ENCODE results near the gene ZBTB7C.

Gene ZBTB7C

GRCh38 chr18:48142353-48142752 lies 266.8 kb downstream of the ZBTB7C start:
- no peak for DNase-seq (ENCODE audit: low read depth)
- H3K4me3 ChIP-seq (ENCODE audit: low read depth, low read length): no peak overlapping the region
- no peak for TF ChIP-seq CTCF (IDR thresholded peaks at IDR 0.05; ENCODE audit: low read depth, low read length, missing control alignments)

DNA sequence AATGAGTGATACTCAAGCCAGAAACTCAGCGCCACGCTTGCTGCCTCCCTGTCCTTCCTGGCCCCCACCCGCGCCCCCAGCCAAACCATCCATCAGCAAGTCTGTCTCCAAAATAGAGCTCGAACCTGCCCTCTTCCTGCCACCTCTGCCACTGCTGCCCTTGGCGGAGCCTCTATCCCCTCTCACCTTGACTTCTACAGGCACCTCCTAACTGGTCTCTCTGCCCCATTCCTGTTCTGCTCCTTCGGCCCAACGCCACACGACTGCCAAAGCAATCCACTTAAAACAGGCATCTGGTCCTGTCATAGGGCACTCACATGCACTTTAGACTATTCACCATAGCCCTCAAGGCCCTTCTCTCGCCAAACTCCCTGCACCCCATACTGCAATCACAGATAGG lies 268.5 kb downstream of the ZBTB7C start:
- TF ChIP-seq CTCF (IDR thresholded peaks at IDR 0.05; ENCODE audit: low read depth, low read length, missing control alignments): no peak
- DNase-seq (ENCODE audit: low read depth): no peak
- H3K4me3 ChIP-seq (ENCODE audit: low read depth, low read length): no peak overlapping the region

DNA sequence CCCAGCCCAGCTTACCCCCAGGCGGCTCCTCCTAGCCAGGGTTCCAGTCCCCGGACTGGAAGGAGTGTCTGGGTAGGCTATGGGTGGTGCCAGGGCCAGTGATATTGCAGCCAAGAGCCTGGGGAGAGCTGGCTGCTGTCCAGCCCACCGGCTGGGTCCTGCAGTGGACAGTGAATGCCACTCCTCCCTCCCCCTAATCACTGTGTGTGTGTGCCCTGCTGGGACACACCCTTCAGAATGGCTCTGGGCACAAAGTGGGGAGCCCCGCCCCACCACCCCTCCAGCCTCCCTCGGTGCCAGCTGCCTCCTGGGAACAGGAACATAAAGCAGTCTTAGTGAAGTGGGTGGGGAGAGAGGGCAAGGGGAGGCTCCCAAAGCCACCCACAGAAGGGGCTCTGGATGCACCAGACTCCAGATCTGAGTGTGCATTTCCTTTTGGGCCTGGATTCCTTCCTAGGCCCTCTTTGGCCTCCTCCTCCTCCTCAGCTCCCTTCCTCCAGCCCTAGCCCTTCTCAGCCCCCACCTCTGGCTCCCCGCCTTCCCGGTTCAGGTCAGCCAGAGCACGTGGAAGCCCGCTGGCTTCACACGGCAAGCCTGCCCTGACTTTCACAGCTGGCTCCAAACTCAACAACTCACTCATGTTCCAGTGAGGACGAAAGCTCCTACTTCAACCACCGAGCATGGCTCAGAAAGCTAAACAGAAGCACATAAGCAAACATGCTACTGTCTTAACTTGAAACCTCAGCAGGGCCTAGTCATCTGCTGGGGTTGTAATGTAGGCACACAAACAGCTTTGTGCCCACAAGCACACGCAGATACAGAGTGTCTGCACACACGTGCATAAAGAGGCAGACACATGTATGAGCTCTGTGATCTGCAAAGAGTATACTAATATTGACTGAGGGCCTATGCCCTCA lies 269.5 kb downstream of the ZBTB7C start:
- no peak for TF ChIP-seq CTCF (IDR thresholded peaks at IDR 0.05; ENCODE audit: low read depth, low read length, missing control alignments)
- no peak overlapping the region for H3K4me3 ChIP-seq (ENCODE audit: low read depth, low read length)
- no peak for DNase-seq (ENCODE audit: low read depth)

DNA sequence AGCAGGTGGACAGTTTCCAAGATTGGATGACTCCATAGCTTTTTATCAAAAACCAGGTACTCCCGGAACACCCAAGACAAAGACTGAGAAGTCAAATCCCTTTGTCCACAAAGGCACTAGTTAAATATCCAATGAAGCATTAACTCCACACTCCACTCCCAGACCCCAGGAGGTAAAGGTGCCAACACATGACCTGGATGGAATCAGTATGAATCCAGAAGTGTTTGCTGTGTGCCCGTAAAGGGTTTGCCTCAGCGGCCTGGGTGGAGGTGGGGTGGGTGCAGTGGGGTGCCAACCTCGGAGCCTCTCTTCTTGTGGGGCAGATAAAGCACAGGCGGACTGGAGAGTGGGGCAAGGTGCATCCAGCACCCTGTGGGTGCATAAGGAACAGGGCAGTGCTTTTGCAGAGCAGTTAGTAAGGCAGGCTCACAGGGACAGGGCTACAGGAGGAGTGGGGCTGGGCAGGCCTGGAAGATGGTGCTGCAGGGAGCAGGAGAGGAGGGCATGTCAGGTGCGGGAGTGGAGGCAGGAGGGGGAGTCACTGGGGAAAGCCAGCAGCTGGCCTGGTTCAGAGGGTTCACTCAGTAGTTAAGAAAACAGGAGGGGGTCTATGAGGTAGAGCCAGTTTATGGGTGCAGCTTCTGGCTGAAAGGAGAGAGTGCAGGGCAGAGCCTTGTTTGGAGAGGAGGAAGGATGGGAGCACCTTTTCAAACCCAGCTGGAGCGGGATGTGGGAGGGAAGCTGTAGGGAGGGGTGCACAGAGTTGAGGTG lies 270.3 kb downstream of the ZBTB7C start:
- no peak for TF ChIP-seq CTCF (IDR thresholded peaks at IDR 0.05; ENCODE audit: low read depth, low read length, missing control alignments)
- no peak overlapping the region for H3K4me3 ChIP-seq (ENCODE audit: low read depth, low read length)
- no peak for DNase-seq (ENCODE audit: low read depth)

DNA sequence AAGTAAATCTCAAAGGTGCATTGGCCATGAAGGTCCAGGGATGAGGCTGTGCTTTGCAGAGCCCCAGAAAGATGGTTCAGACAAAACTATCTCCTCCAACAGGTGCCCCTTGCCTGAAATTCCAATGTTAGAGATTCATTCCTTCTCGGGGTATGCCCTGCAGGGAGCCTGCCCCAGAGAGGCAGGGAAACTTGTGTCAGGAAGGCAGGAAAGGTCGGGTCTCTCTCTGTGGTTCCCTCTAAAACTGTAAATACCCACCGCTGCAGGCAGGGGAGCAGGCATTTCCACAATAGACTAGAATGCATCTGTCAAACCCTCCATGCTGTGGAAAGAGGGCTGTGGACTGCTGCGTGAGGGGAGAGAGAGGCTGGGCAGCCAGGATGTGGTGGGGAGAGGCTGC lies 271.0 kb downstream of the ZBTB7C start:
- no peak for TF ChIP-seq CTCF (IDR thresholded peaks at IDR 0.05; ENCODE audit: low read depth, low read length, missing control alignments)
- no peak overlapping the region for H3K4me3 ChIP-seq (ENCODE audit: low read depth, low read length)
- DNase-seq (ENCODE audit: low read depth): no peak

- no peak for DNase-seq (ENCODE audit: low read depth)
- TF ChIP-seq CTCF (IDR thresholded peaks at IDR 0.05; ENCODE audit: low read depth, low read length, missing control alignments): no peak
- H3K4me3 ChIP-seq (ENCODE audit: low read depth, low read length): no peak overlapping the region
These were observed 271.7 kb downstream of the ZBTB7C start for GRCh38 chr18:48137374-48138081.
